CD4-positive, alpha-beta T cell treated with Interleukin-6 at 100 ng/mL for 8 hours (primary cell): ENCODE measurements around the gene MEGF11.

Experiments
- DNase-seq: peaks from one replicate; pipeline ENCODE4 v3.0.0-alpha.2; 2020; ENCODE audit warnings: mixed read lengths, low spot score

The MEGF11 gene

DNA sequence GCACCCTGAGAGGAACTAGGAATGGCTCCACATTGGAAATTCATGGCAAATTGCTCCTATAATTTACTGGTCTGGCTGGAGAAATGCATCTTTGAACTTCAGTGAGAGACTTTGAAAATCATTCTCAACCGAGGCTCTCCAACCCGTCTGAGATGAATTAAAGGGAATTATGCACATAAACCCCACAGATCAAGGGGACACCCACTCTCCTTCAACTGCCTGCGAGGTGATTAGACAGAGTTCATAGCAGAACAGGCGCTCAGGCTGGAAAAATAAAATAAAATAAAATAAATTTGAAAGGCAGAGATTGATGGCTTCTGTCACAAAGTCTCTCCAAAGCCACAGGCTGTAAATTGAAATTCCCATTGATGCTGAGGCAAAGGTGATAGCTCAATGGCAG lies 37.7 kb downstream of the MEGF11 start:
- DNase-seq = no peak

DNA sequence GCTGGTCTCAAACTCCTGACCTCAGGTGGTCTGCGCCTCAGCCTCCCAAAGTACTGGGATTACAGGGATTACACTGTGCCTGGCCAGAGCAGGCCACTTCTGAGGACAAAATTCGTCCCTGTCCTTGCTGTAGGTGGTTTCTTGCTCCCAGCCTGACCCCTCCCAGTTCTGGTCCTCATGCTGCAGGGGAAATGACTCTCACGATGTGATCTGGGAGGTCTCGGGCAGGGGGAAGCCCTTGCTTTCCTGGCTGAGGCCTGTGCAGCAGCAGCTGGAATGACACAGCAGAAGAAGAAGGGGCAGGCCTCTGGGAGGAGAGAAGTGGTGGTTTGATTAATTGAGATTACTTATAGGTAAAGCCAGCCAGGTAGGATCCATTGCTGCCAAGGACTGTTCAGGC lies 39.3 kb downstream of the MEGF11 start:
- no peak for DNase-seq

DNA sequence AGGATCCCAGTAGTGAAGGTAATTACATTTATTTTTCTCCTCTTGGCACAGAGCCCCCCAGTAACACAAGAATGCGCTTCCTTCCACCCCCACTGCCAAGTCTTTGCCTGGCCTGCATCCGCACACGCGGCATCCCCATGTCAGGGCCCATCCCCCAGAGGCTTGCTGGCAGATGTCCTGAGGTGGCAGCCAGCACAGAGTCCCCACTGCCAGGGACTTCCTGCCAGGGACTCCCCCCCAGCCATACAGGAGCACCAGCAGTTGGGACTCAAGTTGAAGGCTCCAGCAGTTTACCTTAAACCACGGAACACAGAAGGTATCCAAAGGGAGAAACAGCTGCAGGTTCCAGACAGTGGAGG lies 41.0 kb downstream of the MEGF11 start:
- no peak for DNase-seq

DNA sequence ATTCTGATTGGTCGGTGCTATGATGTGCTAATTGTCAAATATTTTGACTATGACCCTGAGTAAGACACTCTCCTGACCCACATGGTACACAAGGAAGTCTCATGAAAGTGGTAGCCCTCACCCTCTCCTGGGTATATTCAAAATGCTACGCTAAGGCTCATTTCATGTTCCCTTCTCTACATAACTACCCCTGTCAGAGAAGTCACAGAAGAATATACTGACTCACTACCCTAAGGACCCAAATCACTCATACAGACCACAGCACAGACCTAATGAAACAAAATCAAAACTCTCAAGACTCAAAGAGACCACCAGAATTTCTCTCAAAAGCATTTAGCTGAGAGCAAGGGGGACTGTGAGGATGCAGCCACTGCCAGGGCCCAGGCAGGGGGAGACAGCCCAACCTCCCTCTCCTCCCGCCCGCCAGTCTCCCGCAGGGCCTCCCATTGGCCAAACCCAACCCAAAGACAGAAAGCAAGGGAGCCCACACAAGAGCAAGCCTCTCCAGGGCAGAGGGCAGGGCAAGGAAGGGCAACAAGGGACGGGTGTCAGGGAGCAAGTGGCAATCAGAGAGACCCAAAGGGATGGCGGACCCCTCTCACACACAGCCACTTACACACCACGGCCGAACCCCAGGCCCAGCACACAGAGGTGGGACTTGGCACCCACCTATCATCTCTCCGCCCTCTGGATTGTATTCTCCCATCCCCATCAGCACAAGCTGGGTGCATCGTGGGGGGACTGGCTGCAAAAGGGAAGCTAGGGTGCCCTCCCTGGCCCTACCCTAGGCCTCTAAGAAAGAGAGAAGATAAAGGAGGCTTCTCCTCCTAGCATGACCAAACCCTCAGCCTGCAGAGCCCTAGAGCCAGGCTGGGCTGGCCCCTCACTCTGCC lies 41.6 kb downstream of the MEGF11 start:
- no peak for DNase-seq

DNA sequence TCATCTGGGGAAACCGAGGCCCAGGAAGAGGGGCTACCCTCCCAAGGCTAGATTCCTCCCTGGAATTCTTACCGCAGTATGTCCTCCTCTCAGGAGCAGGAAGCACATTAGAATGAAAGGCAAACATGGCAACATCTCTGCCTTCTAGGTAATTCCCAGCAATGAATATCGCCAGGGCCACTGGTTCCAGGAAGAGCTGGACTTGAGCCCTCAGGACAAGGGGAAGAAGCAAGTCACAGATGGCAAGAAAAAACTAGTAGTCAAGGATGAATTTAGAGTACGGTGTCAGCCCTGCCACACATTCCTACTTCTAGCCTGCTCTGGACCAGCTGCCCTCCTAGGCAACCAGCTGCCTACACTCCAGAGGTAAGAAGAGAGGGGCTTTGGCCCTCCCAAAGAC lies 42.9 kb downstream of the MEGF11 start:
- DNase-seq = no peak

DNA sequence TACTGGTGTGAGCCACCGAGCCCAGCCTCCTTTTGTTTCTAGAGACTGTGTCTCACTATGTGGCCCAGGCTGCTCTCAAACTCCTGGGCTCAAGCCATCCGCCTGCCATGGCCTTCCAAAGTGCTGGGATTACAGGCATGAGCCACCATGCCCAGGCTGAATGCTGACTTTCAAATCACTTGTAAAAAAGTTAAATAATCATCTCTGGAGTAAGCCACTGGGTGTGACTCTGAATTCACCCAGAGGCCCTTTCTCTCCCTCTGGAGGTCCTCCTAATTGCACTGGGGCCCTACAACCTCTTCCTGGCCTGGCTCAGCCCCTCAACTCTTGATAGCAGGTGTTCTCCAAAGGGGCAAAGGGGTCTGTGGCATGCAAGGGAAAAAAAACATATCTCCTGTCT lies 54.8 kb downstream of the MEGF11 start:
- DNase-seq = no peak

DNA sequence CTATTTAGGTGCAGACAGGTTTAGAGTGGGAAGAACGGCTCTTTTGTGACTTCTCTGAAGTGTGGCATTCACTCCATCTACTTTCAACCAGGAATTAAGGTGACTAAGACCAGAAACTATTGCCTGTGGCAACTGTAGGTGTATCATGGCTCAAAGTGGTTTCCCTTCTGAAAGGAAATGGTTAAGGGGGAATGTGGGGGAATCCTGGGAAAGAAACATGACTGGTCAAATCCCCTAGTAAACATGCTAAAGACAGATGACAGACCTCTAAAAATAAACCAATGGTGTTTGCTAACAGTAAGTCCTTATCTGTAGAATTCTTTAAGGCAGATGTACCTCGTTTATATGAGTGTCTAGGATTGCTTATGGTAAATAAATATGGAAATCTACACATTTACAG lies 56.9 kb downstream of the MEGF11 start:
- DNase-seq = no peak

DNA sequence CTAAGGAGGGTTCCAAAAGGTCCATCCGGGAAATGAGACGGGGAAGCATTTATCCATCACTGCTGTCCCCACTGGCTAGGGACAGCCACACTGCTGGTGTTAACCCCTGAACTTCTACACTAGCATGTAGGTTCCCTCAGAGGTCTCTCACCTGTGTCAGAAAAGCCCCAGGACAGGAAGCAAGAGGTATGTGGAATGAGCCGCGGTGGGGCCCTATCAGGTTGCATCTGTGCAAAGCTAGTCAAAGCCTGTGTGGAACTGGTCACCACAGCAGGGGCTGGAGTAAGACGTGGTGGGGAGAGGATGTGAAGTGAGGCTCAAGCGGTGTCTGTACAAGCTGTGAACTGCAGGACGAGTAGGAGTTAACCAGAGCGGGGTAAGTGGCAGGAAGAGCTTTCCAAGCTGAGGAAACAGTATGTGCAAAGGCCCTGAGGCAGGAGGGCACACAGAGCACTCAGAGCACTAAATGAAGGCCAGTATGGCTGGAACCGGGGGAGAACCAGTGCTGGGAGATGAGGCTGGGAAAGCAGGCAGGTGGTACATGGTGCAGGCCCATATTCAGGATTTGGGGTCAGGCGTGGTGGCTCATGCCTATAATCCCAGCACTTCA lies 57.8 kb downstream of the MEGF11 start:
- DNase-seq = no peak

DNA sequence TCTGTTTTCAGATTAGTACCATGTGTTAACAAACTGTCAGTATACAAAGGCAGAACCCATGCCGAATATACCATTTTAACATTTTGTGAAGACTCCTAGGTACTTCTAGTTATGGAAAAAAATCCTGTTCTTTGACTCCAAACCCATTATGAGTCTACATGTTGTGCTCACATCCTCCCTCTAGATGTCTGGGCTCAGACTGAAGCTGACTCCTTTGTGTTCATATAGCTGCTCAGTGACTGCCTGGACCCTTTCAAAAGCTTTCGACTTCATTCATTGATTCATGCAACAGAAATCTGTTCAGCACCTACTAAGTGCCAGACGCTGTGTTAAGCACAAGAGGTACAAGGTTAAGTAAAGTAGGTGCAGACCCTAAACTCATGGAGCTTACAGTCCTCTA lies 60.5 kb downstream of the MEGF11 start:
- no peak for DNase-seq

DNA sequence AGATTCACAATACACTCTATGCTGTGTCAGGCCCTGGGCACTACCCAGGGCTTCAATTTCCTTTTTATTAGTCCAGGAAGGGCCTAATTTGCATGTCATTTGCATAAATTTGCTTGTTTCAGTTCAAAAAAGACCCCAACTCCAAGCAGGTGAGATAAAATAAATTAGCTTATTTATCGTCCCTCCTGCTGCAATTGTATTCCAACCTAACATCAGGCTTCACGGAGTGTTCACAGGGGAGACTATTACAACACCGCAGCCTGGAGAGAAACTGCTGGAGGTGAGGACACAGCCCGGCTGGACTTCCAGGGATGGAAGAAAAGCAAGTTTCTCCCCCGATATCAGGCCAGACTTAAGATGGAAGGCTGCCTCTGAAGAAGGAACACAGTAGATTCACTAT lies 62.8 kb downstream of the MEGF11 start:
- DNase-seq = no peak

DNA sequence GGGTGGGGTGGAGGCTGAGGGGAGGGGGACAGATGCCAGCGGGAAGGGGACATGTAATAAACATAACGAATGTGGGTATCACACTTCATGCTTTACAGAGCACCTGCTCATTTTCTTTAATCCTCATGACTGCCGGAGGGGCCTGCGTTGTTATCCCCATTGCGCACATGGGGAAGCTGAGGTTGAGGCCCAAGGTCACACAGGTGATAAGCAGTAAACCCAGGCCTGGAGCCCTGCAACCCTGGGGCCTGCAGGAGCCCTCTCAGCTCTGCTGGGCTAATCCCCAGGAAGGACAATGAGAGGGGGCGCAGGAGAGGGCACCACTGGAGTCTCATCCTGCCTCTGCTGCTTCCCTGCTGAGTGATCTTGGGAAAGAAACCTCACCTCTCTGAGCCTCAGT lies 64.3 kb downstream of the MEGF11 start:
- DNase-seq = no peak

DNA sequence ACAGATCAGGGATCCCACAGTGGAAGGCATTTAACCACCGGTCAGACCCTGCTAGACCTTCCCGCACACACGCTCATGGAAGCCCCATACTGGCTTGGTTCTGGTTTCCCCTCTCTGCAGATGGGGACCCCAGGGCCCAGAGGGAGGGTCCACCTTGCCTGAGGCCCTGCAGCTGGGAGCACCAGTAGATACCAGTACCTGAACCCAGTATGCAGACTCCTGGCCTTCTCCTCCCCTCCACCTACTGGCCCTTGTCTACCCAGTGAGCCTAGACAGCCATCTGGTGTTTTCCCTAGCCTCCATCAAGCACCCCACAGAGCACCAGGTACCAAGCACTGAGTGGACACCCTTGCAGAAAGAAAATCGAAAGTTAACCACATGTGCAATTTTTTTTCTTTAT lies 65.1 kb downstream of the MEGF11 start:
- DNase-seq = no peak

DNA sequence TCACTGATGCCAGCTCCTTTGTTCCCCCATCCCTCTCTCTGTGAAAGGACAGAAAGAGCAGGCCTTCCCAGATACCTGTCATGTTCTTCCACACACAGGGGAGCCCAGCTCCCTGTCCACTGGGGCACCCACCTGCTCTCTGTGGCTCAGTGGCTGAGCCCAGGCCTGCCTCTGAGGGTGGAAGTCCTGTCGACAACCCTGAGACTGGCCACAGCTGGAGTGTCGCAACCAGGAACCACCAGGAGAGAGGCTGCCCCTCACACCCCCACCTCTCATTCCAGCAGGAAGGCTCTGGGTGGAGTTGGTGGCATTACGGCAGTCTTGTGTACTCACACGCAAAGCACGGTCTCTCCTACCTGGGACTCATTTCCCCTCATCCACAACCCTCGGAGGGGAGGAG lies 66.3 kb downstream of the MEGF11 start:
- no peak for DNase-seq

DNA sequence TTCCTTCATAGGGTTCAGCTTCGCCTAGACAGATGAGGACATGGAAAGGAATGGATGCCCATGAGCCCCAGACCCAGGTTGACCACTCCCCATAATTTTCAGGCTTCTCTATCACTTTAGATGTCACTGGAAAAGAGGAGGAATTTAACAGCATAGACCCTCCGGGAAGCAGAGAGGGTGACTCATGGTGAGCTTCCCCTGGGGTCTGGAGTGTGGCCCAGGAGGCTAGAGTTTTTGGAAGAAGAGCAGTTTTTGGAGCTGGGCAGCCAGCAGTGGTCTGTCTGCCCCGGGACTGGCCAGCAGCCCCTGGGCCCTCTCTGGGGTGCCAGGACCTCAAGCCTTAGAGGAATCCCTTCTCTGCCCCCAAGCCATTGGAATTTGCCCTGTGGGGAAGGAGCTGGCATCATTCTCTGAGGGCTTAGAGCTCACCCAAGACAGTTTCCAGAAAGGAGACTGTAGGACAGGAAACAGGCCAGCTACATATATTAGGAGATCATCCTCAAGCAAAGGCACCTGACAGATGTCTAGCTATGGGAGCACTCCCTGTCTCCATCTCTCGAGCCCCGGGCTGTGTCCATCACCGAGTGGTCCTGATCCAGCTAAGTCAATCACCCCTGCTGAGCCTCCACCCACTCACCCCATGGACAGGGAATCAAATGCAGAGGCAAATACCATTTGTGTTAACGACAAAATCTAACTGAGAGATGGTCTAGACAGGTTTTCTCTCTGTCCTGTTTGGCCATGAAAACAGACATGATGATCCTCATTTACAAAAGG lies 67.3 kb downstream of the MEGF11 start:
- no peak for DNase-seq

DNA sequence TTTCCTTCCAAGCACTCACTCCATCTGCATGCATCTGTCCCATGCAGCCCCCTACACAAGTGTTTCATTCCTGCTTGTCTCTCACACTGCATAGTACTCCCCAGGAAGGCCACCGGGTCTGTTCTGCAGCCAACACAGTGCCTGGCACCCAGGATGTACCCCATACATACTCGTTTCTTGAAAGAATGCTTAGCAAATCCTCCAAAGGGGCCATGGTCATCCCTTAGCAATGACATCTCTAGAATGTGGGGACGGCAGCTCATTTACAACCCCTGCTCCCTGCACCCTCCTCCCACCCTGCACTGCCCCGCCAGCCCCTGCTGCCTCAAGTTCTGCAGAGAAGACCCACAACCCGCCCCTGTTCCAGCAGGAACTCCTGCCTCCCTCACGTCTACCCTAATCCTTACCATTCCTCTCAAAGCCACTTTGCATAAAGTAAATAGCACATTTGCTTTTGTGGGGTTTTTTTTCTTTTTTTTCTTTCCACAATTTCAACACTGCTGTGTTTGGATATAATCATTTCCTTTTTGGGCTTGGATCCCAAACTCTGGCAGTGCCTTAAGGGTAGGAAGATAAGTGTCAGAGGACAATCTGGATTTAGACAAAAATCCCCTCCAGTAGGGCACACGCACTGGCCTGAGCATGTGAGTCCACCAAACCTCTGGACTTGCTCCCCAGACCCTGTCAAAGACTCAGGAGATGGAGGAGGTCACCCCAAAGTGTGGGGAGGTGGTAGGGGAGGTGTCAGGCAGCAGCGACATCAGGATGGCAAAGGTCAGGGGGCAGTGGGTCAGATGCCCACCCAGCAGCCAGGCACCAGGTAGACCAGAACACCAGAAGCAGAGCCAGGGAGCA lies 68.4 kb downstream of the MEGF11 start:
- DNase-seq = no peak

DNA sequence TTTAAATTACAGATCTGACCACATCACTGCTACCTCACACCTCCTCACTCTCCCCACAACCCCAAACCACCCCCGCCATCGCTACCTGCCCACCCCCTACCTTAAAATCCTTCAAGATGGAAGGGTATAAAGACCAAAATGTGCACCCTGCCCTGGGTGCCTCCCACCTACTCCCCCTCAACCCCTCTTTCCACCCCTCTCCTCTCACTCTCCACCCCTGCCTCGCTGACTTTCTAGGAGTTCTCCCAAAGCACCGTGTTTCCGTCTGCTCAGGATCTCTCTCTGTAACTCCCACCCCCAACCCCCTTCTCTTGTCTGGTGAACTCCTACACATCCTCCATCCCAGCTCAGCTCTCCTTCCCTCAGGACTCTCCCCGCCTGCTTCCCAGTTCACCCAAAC lies 69.1 kb downstream of the MEGF11 start:
- DNase-seq = no peak

DNA sequence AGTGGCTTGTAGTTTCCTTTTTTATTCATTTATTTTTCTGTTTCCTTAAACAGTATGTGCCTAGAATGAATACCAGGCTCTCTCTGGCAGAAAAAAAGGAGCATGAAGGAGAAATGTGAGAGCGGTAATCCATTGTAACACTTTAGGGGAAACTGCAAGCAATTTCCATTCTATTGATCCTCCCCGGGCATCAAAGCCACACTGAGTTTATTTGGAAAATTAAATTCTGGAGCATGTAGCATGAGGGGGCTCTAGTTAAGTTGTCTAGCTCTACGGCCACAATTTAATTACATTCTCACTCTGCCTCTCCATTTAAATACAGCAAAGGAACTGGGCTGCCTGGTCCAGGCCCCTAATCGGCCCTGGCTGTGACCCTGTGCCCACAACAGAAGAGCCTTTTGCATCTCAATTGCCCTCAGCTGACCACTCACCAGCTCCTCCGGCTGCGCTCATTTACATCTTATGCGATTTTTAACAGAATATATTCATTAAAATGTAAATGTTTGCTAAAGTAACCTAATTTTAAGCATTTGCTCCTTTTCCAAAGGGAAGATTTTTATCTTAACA lies 72.9 kb downstream of the MEGF11 start:
- DNase-seq = no peak

DNA sequence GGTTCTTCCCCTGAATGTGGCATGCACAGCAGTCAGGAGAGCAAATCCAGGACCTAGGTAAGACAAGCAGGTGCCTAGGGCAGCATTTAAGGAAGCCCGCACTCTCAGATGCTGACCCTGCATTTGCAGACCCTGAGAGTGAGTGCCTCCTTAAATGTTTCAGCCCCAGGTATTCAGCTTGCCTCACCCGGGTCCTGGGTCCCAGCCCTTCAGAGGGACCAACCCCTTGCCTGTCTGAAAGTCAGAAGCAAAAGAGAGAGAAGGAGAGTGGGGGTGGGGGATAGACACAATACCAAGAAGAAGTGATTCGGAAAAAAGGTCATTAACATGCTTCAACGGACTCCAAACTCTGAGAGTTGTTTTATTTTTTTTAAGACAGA lies 75.0 kb downstream of the MEGF11 start:
- DNase-seq = no peak

DNA sequence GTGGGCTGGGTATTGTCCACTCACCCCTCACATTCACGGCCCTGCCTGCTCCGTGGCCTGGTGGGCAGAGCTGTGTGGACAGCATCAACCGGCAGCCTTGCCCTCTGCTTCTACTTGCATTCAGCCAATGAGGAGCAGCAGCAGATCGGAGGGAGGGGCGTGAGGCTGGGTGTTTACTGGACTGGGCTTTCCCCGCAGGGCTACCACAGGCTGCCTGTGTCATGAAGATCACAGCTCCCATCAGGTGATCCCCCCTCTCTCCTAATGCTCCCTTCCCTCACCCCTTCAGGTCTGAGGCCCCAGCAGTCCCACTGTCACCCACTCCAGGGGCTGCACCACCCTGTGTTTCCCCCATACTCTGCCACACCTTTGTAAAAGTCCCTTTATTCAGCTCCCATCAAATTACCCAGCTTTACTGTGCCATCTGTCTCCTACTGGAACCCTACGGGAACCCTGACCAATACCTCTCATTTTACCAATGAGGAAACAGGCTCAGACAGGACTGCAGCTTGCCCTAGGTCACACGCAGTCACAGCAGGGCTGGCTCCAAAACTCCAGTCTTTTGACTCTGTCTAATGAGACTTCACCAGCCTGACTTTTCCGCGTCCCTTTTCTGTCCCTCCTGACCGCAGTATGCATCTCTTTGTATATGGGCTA lies 81.1 kb downstream of the MEGF11 start:
- no peak for DNase-seq

DNA sequence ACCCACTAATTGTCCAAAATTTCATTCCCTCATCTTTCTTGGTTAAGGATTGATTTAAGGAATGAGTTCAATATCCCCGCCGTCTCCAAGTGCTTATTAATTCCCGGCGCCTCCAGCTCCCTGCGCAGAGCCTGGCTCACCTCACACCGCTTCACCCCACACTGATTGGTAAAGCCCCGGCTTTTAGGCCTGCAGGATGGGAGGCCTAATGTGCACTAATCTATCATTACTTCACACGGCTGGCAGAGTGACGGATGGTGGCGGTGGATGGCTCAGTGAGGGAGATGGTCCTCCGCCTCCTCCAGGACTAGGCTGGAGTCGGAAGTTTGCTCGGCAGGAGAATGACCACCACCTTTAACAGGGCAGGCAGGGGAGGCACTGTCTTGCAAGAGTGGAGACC lies 81.7 kb downstream of the MEGF11 start:
- DNase-seq = no peak

DNA sequence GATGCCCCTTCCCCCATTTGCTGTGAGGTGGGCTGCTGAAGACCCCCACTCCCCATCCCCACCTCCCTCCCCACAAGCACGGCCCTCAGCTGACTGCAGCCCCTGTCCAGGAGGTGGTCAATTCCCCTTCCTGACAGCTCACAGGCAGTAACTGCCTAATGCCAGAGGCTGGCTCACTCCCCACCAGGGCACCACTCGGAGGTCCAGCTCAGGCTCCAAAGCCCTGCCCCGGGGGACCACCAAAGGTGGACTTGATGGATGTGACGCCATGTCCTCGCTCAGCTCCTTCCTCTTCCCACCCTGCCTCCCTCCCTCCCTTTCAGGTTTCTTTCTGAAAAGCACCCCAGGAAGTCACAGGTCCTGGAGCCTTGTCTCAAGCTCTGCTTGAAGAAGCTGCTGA lies 82.8 kb downstream of the MEGF11 start:
- DNase-seq = no peak
